Measurements from ENCODE around the gene CLIC6.

DNA sequence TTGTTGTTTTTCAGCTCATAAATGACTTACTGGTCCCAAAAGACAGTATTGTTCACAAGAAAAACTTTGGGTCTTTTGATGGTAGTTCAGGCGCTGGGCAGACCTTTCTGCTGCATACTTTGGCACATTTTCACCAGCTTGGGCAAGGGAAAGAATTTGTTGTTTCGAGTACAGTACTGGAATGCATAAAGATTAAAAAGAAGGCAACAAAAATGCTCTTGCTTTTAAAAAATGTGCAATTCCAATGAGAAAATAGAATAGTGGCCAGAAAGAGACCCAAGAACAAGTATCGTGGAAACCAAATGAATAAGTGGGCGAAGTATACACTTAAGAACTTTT lies 56.0 kb downstream of the CLIC6 start:
- TF ChIP-seq, protein P1, sequence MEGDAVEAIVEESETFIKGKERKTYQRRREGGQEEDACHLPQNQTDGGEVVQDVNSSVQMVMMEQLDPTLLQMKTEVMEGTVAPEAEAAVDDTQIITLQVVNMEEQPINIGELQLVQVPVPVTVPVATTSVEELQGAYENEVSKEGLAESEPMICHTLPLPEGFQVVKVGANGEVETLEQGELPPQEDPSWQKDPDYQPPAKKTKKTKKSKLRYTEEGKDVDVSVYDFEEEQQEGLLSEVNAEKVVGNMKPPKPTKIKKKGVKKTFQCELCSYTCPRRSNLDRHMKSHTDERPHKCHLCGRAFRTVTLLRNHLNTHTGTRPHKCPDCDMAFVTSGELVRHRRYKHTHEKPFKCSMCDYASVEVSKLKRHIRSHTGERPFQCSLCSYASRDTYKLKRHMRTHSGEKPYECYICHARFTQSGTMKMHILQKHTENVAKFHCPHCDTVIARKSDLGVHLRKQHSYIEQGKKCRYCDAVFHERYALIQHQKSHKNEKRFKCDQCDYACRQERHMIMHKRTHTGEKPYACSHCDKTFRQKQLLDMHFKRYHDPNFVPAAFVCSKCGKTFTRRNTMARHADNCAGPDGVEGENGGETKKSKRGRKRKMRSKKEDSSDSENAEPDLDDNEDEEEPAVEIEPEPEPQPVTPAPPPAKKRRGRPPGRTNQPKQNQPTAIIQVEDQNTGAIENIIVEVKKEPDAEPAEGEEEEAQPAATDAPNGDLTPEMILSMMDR (IDR thresholded peaks at IDR 0.05; ENCODE audit: low read depth, low read length), result no peak
- TF ChIP-seq, protein P2, sequence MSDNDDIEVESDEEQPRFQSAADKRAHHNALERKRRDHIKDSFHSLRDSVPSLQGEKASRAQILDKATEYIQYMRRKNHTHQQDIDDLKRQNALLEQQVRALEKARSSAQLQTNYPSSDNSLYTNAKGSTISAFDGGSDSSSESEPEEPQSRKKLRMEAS (IDR thresholded peaks at IDR 0.05; ENCODE audit: low read depth, low read length), result no peak
- no peak for TF ChIP-seq POLR2A (IDR thresholded peaks at IDR 0.05; ENCODE audit: extremely low read depth, insufficient read length)
